ENCODE results near the gene PPARA. TPM values are rescaled to one million over a fixed set of nuclear protein-coding genes. Genes with fewer than 3 reads are reported as not detected.

The PPARA gene
- total and polyA plus RNA-seq, 9 of the 15 experiments (the other 6 are each of a cell fraction or from before 2014, with no cell fraction given), result 0.64 to 5.3 (median 3.5) TPM

GRCh38 chr22:46250035-46250782, 99.9 kb downstream of the PPARA start, which contains the start of gene CDPF1 (continued):
- TF ChIP-seq RBBP5 (IDR thresholded peaks at IDR 0.05; ENCODE audit: borderline replicate concordance, insufficient read depth, low read length, poor library complexity, severe bottlenecking), result peak; percentile 69
- TF ChIP-seq ZBTB11 (CRISPR knock-in tag; IDR thresholded peaks at IDR 0.05), result peak in 1 of 3 experiments; percentile 37; a peak in 1 of 6 replicates
- TF ChIP-seq FOXP4 (CRISPR knock-in tag; IDR thresholded peaks at IDR 0.05; ENCODE audit: borderline replicate concordance), result 0 out of 2 replicates have a peak, but pooled peaks have one; percentile 28
- TF ChIP-seq SNAPC5 (CRISPR knock-in tag; IDR thresholded peaks at IDR 0.05), result no peak
- no peak for TF ChIP-seq ZNF764 (CRISPR knock-in tag; IDR thresholded peaks at IDR 0.05; ENCODE audit: low read depth)
- TF ChIP-seq ATF7 (IDR thresholded peaks at IDR 0.05), result peak; percentile 43; the same call in 1 of the 2 replicates
- no peak for TF ChIP-seq CREB1 (IDR thresholded peaks at IDR 0.05)
- TF ChIP-seq CREB1 (CRISPR knock-in tag; IDR thresholded peaks at IDR 0.05), result peak; percentile 19; the same call in 1 of the 2 replicates
- peak; percentile 42; the same call in 1 of the 2 replicates for TF ChIP-seq ELF1 (tag; IDR thresholded peaks at IDR 0.05)
- TF ChIP-seq RBM25 (IDR thresholded peaks at IDR 0.05; ENCODE audit: low read depth, low read length, severe bottlenecking), result peak; percentile 59
- peak; percentile 95 for TF ChIP-seq RBFOX2 (IDR thresholded peaks at IDR 0.05; ENCODE audit: low read depth, low read length)
- peak; percentile 96 for TF ChIP-seq ZBTB1 (CRISPR knock-in tag; IDR thresholded peaks at IDR 0.05; ENCODE audit: borderline replicate concordance, low read depth)
- TF ChIP-seq ZBED1 (IDR thresholded peaks at IDR 0.05), result no peak
- TF ChIP-seq MYC (IDR thresholded peaks at IDR 0.05; ENCODE audit: low read depth, low read length), result peak; percentile 34; the same call in 1 of the 2 replicates
- no peak for TF ChIP-seq MYC (CRISPR knock-in tag; IDR thresholded peaks at IDR 0.05; ENCODE audit: borderline replicate concordance, low read depth)
- TF ChIP-seq MEIS2 (IDR thresholded peaks at IDR 0.05; ENCODE audit: partially characterized antibody), result peak; percentile 59
- TF ChIP-seq MNT (conservative IDR thresholded peaks at IDR 0.05), result peak in 1 of 2 experiments; percentile 50; a peak in 2 of 4 replicates
- 0 out of 2 replicates have a peak, but pooled peaks have one; percentile 7 for TF ChIP-seq ETV1 (tag; conservative IDR thresholded peaks at IDR 0.05; ENCODE audit: low read depth)
- peak; percentile 73 for TF ChIP-seq POLR2H (tag; IDR thresholded peaks at IDR 0.05; ENCODE audit: low read depth)

Data from K562 (cell line).